Natural killer cell (primary cell): ENCODE data around the gene PCSK7. TPM values are rescaled to one million over a fixed set of nuclear protein-coding genes. Genes with fewer than 3 reads are reported as not detected.

Experiments used
- ATAC-seq, 3 donors: fragments of 150-1000 bp in 2 of 3; fragments of 200-7000 bp in 1 of 3; cut with Tn5 transposase; 1 replicate in 1 of 3; 2 replicates in 2 of 3; pipeline ENCODE4 v1.10.0; 2021; ENCODE audit warnings: mild to moderate bottlenecking in 2 of 3, moderate library complexity in 2 of 3
- DNase-seq, 2 donors: peaks; one replicate each; pipeline versions ENCODE4 v3.0.0 to v3.0.0-alpha.2; 2013 to 2021; ENCODE audit warnings: mixed read lengths in 1 of 2
- H3K27ac ChIP-seq: one replicate; pipeline ENCODE4 v1.5.1; 2013; ENCODE audit warnings: mild to moderate bottlenecking, low read length
- H3K27me3 ChIP-seq: one replicate; pipeline ENCODE4 v1.6.1; 2013; ENCODE audit warnings: low read length; ENCODE audit not compliant: control insufficient read depth, insufficient read depth
- H3K36me3 ChIP-seq: one replicate; pipeline ENCODE4 v1.6.1; 2013; ENCODE audit warnings: low read length; ENCODE audit not compliant: control insufficient read depth, insufficient read depth
- H3K4me1 ChIP-seq: one replicate; pipeline ENCODE4 v1.6.1; 2013; ENCODE audit warnings: low read length; ENCODE audit not compliant: control insufficient read depth, insufficient read depth
- H3K4me3 ChIP-seq: one replicate; pipeline ENCODE4 v1.5.1; 2013; ENCODE audit warnings: low read length
- H3K9me3 ChIP-seq: one replicate; pipeline ENCODE4 v1.6.1; 2013; ENCODE audit warnings: low read length; ENCODE audit not compliant: control insufficient read depth, insufficient read depth
- H3K27ac Mint-ChIP-seq, 2 donors: one replicate each; pipeline ENCODE4 v1.8.0; 2022; ENCODE audit warnings: mild to moderate bottlenecking in 2 of 2, mixed read lengths in 2 of 2, moderate library complexity in 1 of 2
- H3K27me3 Mint-ChIP-seq, 2 donors: one replicate each; pipeline ENCODE4 v1.8.0; 2022; ENCODE audit warnings: low read depth in 2 of 2, mixed read lengths in 2 of 2
- H3K36me3 Mint-ChIP-seq: one replicate; pipeline ENCODE4 v1.8.0; 2022; ENCODE audit warnings: mixed read lengths
- H3K4me1 Mint-ChIP-seq, 2 donors: one replicate each; pipeline ENCODE4 v1.8.0; 2022; ENCODE audit warnings: mixed read lengths in 2 of 2
- H3K4me3 Mint-ChIP-seq: one replicate; pipeline ENCODE4 v1.8.0; 2022; ENCODE audit warnings: mild to moderate bottlenecking, moderate library complexity, mixed read lengths
- H3K9me3 Mint-ChIP-seq, 2 donors: one replicate each; pipeline ENCODE4 v1.8.0; 2022; ENCODE audit warnings: mixed read lengths in 2 of 2
- CTCF ChIP-seq: fragments of 200-600 bp; IDR thresholded peaks from one replicate; pipeline ENCODE4 v1.8.0; 2022; ENCODE audit warnings: antibody characterized with exemption
- WGBS: methylation state at CpG from one replicate; pipeline ENCODE4 v1.1.7; 2013; ENCODE audit warnings: missing lambda C conversion rate; ENCODE audit not compliant: insufficient coverage; 5-methylcytosine and 5-hydroxymethylcytosine counted together
- intact Hi-C: fragments of 100-400 bp; cut with micrococcal nuclease; formaldehyde crosslinking; loops from one replicate; pipeline ENCODE4 v1.14.2; 2022
- total RNA-seq, 4 donors: library from RNA; stranded (reverse); fragments of 120-200 nt in 1 of 4; gene quantifications; one replicate each; pipeline versions ENCODE4 v1.2.3 to v1.2.4, GENCODE V29; 2013 to 2022

The PCSK7 gene
- total RNA-seq, 3 donors from 2014 or later (not counting 1 experiment from before 2014, with no cell fraction given): 397 to 471 (median 441) TPM

GRCh38 chr11:117154468-117154867, 77.4 kb downstream of the PCSK7 start:
- no peak for ATAC-seq
- Mint-ChIP-seq H3K36me3 (no peaks in the 10 kb centered on the region), H3K4me3 (no peak overlapping the region), H3K4me1 (peaks cover 4 to 23% of the 10 kb centered on the region in 2 donors), H3K9me3 (no peaks in the 10 kb centered on the region), H3K27ac (no peak overlapping the region), H3K27me3 (no peaks in the 10 kb centered on the region)
- DNase-seq: no peak
- no peak for TF ChIP-seq CTCF
- Histone ChIP-seq H3K27ac (no peak overlapping the region), H3K4me1 (peaks cover 4% of the 10 kb centered on the region), H3K9me3 (no peaks in the 10 kb centered on the region), H3K4me3 (no peak overlapping the region), H3K27me3 (no peaks in the 10 kb centered on the region), H3K36me3 (peaks cover 14% of the 10 kb centered on the region)
- 100% methylated on average over 5 of the region's 5 CpGs for WGBS
- intact Hi-C loops: no loop called here

Other genes starting within 250 kb of the PCSK7 start
- gene SIK3, start 133.6 kb downstream of the PCSK7 start, total RNA-seq: 100 to 1,000 TPM in 2 of 3 donors, 10 to 100 TPM in 1; 71.6 to 120 (median 119) TPM
- 10 to 100 TPM; 46.1 to 71.0 (median 58.8) TPM for gene PAFAH1B2, start 87.8 kb downstream of the PCSK7 start, total RNA-seq
- gene SIDT2, start 53.3 kb downstream of the PCSK7 start, total RNA-seq: 100 to 1,000 TPM in 1 of 3 donors, 10 to 100 TPM in 2; 80.0 to 111 (median 82.0) TPM
- gene TAGLN, start 32.7 kb downstream of the PCSK7 start, total RNA-seq: 10 to 100 TPM in 1 of 3 donors, 1 to 10 TPM in 2; 8.2 to 18.0 (median 8.3) TPM
- 10 to 100 TPM; 13.7 to 20.7 (median 17.3) TPM for gene RNF214, start 598 bp upstream of the PCSK7 start, total RNA-seq
- 1 to 10 TPM; 2.1 to 4.1 (median 2.4) TPM for gene BACE1-AS, start 59.3 kb upstream of the PCSK7 start, total RNA-seq
- 1 to 10 TPM in 1 of 3 donors, under 1 TPM in 2; 0.21 to 1.1 (median 0.79) TPM for gene BACE1, start 84.2 kb upstream of the PCSK7 start, total RNA-seq
- gene CEP164, start 95.8 kb upstream of the PCSK7 start, total RNA-seq: 10 to 100 TPM; 45.6 to 49.9 (median 49.8) TPM